C1 segment of cervical spinal cord (tissue), 14 donors: ENCODE results near the gene SIGLEC11.
A peak's percentile ranks its signal among the peaks of the same experiment; 100 is the strongest.

Source experiments
- DNase-seq, 14 donors: peaks; one replicate each; lab custom pipeline; 2025; lab: John Stamatoyannopoulos, UW

SIGLEC11 gene

GRCh38 chr19:49907745-49908446 is 53.1 kb downstream of the SIGLEC11 start:
- DNase-seq = no peak

- peak in 4 of 14 donors; percentile 4 to 28 (median 8) for DNase-seq
Observed at GRCh38 chr19:49906879-49907564, 54.0 kb downstream of the SIGLEC11 start.

GRCh38 chr19:49904136-49904535 is 56.8 kb downstream of the SIGLEC11 start:
- DNase-seq = no peak
